ENCODE measurements around the gene ZNF416.

- TF ChIP-seq CTCF (IDR thresholded peaks at IDR 0.05) (no peak), POLR2A (IDR thresholded peaks at IDR 0.05) (no peak)
Measured at GRCh38 chr19:57620673-57621348, 42.1 kb upstream of the ZNF416 start.
